CD14-positive monocyte (primary cell): ENCODE measurements around the gene PTTG1IP. TPM values are rescaled to one million over a fixed set of nuclear protein-coding genes. Genes with fewer than 3 reads are reported as not detected.

Source experiments
- DNase-seq, 3 donors: peaks; one replicate each; pipeline ENCODE4 v3.0.0-alpha.2; 2011 to 2022
- H2AFZ ChIP-seq: 2 replicates; pipeline ENCODE4 v1.6.0; 2012; ENCODE audit warnings: mild to moderate bottlenecking, low read depth, low read length, inconsistent platforms; ENCODE audit not compliant: insufficient read depth, poor library complexity, severe bottlenecking
- H3K27ac ChIP-seq, 2 donors: 1 replicate in 1 of 2; 2 replicates in 1 of 2; pipeline ENCODE4 v1.5.1; 2012 to 2013; ENCODE audit warnings: low read length in 2 of 2, control low read depth in 1 of 2, inconsistent platforms in 1 of 2, low read depth in 1 of 2, mild to moderate bottlenecking in 1 of 2
- H3K27me3 ChIP-seq, 2 donors: one replicate each; pipeline versions ENCODE4 v1.6.0 to v1.6.1; 2011 to 2013; ENCODE audit warnings: low read length in 2 of 2; ENCODE audit not compliant: control insufficient read depth in 2 of 2, insufficient read depth in 2 of 2
- H3K36me3 ChIP-seq, 2 donors: replicated peaks in 1 of 2; 1 replicate in 1 of 2; 2 replicates in 1 of 2; pipeline versions ENCODE4 v1.5.1 to v1.6.1; 2012 to 2013; ENCODE audit warnings: low read length in 2 of 2, control low read depth in 1 of 2, inconsistent platforms in 1 of 2, mild to moderate bottlenecking in 1 of 2; ENCODE audit not compliant: insufficient read depth in 2 of 2, control insufficient read depth in 1 of 2
- H3K4me1 ChIP-seq, 2 donors: 1 replicate in 1 of 2; 2 replicates in 1 of 2; pipeline versions ENCODE4 v1.5.1 to v1.6.1; 2012 to 2013; ENCODE audit warnings: low read length in 2 of 2, control low read depth in 1 of 2, inconsistent platforms in 1 of 2, mild to moderate bottlenecking in 1 of 2, moderate library complexity in 1 of 2; ENCODE audit not compliant: insufficient read depth in 2 of 2, control insufficient read depth in 1 of 2
- H3K4me2 ChIP-seq: replicated peaks from 2 replicates; pipeline ENCODE3; 2012; ENCODE audit warnings: low read length, moderate library complexity, mild to moderate bottlenecking; ENCODE audit not compliant: poor library complexity, severe bottlenecking; ENCODE audit errors: extremely low read depth
- H3K4me3 ChIP-seq, 3 experiments: fragments of 200-600 bp in 1 of 3; sonication (generic) in 1 of 3; replicated peaks in 1 of 3; 1 replicate in 2 of 3; 2 replicates in 1 of 3; pipeline ENCODE4 v1.5.1; 2011 to 2013; ENCODE audit warnings: low read length in 3 of 3, mild to moderate bottlenecking in 3 of 3, control low read depth in 2 of 3, low read depth in 2 of 3, inconsistent platforms in 1 of 3, moderate library complexity in 1 of 3
- H3K79me2 ChIP-seq: 2 replicates; pipeline ENCODE4 v1.6.0; 2012; ENCODE audit warnings: mild to moderate bottlenecking, control low read depth, inconsistent platforms, low read length, moderate library complexity; ENCODE audit not compliant: insufficient read depth
- H3K9ac ChIP-seq: 2 replicates; pipeline ENCODE4 v1.6.0; 2017; ENCODE audit warnings: low read length, mild to moderate bottlenecking; ENCODE audit not compliant: insufficient read depth, poor library complexity, severe bottlenecking
- H3K9me3 ChIP-seq, 2 donors: replicated peaks in 1 of 2; 1 replicate in 1 of 2; 2 replicates in 1 of 2; pipeline versions ENCODE4 v1.5.1 to v1.6.1; 2012 to 2013; ENCODE audit warnings: low read length in 2 of 2, control low read depth in 1 of 2; ENCODE audit not compliant: control insufficient read depth in 1 of 2, insufficient read depth in 1 of 2
- H4K20me1 ChIP-seq: 2 replicates; pipeline ENCODE4 v1.6.0; 2012; ENCODE audit warnings: mild to moderate bottlenecking, low read length, control low read depth, moderate library complexity; ENCODE audit not compliant: insufficient read depth
- H3K27ac Mint-ChIP-seq, 7 donors: one replicate each; pipeline ENCODE4 v1.8.0; 2020; ENCODE audit warnings: mild to moderate bottlenecking in 7 of 7, mixed read lengths in 7 of 7, moderate library complexity in 6 of 7, inconsistent platforms in 2 of 7
- H3K27me3 Mint-ChIP-seq, 3 donors: one replicate each; pipeline ENCODE4 v1.8.0; 2021 to 2022; ENCODE audit warnings: low read depth in 3 of 3, mild to moderate bottlenecking in 3 of 3, mixed read lengths in 3 of 3, moderate library complexity in 3 of 3, inconsistent platforms in 1 of 3
- H3K36me3 Mint-ChIP-seq, 2 donors: one replicate each; pipeline ENCODE4 v1.8.0; 2020; ENCODE audit warnings: mixed read lengths in 2 of 2, inconsistent platforms in 1 of 2, mild to moderate bottlenecking in 1 of 2
- H3K4me1 Mint-ChIP-seq: one replicate; pipeline ENCODE4 v1.8.0; 2020; ENCODE audit warnings: mild to moderate bottlenecking, mixed read lengths
- H3K4me3 Mint-ChIP-seq, 2 donors: one replicate each; pipeline ENCODE4 v1.8.0; 2020; ENCODE audit warnings: mild to moderate bottlenecking in 2 of 2, mixed read lengths in 2 of 2, moderate library complexity in 1 of 2
- H3K9me3 Mint-ChIP-seq, 7 donors: one replicate each; pipeline ENCODE4 v1.8.0; 2020 to 2022; ENCODE audit warnings: mixed read lengths in 7 of 7, mild to moderate bottlenecking in 6 of 7, moderate library complexity in 6 of 7, inconsistent platforms in 2 of 7
- WGBS: methylation state at CpG from one replicate; pipeline ENCODE4 v1.1.5; 2013; ENCODE audit warnings: missing lambda C conversion rate; ENCODE audit not compliant: insufficient coverage; 5-methylcytosine and 5-hydroxymethylcytosine counted together
- intact Hi-C, 2 donors: fragments of 100-400 bp; cut with micrococcal nuclease; formaldehyde crosslinking; loops; one replicate each; pipeline versions ENCODE4 v1.15.0 to v1.15.1; 2023
- polyA plus RNA-seq, 3 donors: library from polyadenylated mRNA; depleted of rRNA in 1 of 3; unstranded in 2 of 3; stranded (reverse) in 1 of 3; fragments of 300-500 nt in 2 of 3; fragments of >200 nt in 1 of 3; fragmentation: Illumina TruSeq in 2 of 3; gene quantifications; 1 replicate in 2 of 3; 2 replicates in 1 of 3; pipeline ENCODE4 v1.2.3, GENCODE V29; 2012 to 2021
- TF ChIP-seq, protein P1 (sequence below): fragments of 200-600 bp; IDR thresholded peaks from one replicate; pipeline ENCODE4 v1.8.0; 2022; ENCODE audit warnings: antibody characterized with exemption, mild to moderate bottlenecking

PTTG1IP gene
- polyA plus RNA-seq, 3 donors: 118 to 238 (median 206) TPM

DNA sequence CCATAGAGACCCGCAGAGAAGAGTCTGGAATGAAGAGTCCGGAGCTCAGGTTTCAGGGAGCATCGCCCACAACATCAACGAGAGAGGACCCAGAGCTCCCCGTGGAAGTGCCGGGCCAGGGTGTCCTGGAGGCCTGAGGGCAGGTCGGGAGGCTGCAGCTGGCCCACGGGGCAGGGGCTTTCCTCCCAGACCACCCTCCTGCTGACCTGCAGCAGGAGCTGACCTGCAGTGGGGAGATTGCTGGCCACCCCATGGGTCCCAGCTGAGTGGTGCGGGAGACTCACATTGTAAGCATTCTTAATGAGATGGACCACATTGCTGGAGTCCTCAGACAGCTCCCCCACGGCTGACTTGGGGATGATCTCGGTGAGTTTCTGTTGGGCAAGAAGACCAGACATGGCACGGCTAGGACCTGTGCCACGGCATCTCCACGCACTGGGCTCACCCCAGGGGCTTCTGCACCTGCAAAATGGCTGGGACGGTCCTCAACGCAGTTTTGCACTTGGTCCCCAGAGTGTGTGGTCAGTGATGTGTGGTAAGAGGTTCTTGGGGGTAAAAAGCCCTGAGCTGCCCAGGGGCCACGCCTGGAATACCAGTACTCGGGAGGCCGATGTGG is 21.3 kb upstream of the PTTG1IP start:
- Mint-ChIP-seq H3K27me3 (no peaks in the 10 kb centered on the region), H3K27ac (peak overlapping the region; percentile 15 to 83 (median 57)), H3K9me3 (peaks cover 0 to 2% (median 0%) of the 10 kb centered on the region in 7 donors), H3K4me3 (no peak overlapping the region), H3K36me3 (peaks cover 66 to 99% of the 10 kb centered on the region in 2 donors), H3K4me1 (peaks cover 23% of the 10 kb centered on the region)
- Histone ChIP-seq H3K4me1 (peaks cover 17 to 52% of the 10 kb centered on the region in 2 donors), H2AFZ (no peak overlapping the region), H3K4me3 (no peak overlapping the region), H3K36me3 (peaks cover 95 to 98% of the 10 kb centered on the region in 2 donors), H3K4me2 (no peak overlapping the region), H3K27me3 (no peaks in the 10 kb centered on the region), H3K79me2 (peaks cover 84% of the 10 kb centered on the region), H3K9me3 (no peaks in the 10 kb centered on the region), H3K27ac (peak overlapping the region; percentile 21 to 66), H3K9ac (no peak overlapping the region), H4K20me1 (peaks cover 99% of the 10 kb centered on the region)
- TF ChIP-seq, protein P1, sequence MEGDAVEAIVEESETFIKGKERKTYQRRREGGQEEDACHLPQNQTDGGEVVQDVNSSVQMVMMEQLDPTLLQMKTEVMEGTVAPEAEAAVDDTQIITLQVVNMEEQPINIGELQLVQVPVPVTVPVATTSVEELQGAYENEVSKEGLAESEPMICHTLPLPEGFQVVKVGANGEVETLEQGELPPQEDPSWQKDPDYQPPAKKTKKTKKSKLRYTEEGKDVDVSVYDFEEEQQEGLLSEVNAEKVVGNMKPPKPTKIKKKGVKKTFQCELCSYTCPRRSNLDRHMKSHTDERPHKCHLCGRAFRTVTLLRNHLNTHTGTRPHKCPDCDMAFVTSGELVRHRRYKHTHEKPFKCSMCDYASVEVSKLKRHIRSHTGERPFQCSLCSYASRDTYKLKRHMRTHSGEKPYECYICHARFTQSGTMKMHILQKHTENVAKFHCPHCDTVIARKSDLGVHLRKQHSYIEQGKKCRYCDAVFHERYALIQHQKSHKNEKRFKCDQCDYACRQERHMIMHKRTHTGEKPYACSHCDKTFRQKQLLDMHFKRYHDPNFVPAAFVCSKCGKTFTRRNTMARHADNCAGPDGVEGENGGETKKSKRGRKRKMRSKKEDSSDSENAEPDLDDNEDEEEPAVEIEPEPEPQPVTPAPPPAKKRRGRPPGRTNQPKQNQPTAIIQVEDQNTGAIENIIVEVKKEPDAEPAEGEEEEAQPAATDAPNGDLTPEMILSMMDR: no peak
- 95% methylated on average over 18 of the region's 19 CpGs for WGBS
- no peak for DNase-seq
- intact Hi-C loops: no loop called here

GRCh38 chr21:44893948-44894656 is 20.6 kb upstream of the PTTG1IP start:
- Histone ChIP-seq H3K36me3 (peaks cover 95 to 98% of the 10 kb centered on the region in 2 donors), H3K9ac (no peak overlapping the region), H4K20me1 (peaks cover 99% of the 10 kb centered on the region), H3K4me3 (no peak overlapping the region), H2AFZ (no peak overlapping the region), H3K27ac (peak overlapping the region; percentile 21 to 66), H3K4me2 (no peak overlapping the region), H3K27me3 (no peaks in the 10 kb centered on the region), H3K9me3 (no peaks in the 10 kb centered on the region), H3K79me2 (peaks cover 85% of the 10 kb centered on the region), H3K4me1 (peaks cover 17 to 45% of the 10 kb centered on the region in 2 donors)
- intact Hi-C loops: no loop called here
- Mint-ChIP-seq H3K4me1 (peaks cover 23% of the 10 kb centered on the region), H3K9me3 (peaks cover 0 to 2% (median 0%) of the 10 kb centered on the region in 7 donors), H3K27ac (peak overlapping the region; percentile 9 to 83 (median 65)), H3K27me3 (no peaks in the 10 kb centered on the region), H3K4me3 (no peak overlapping the region), H3K36me3 (peaks cover 63 to 98% of the 10 kb centered on the region in 2 donors)
- TF ChIP-seq, protein P1: no peak
- 93% methylated on average over 13 of the region's 15 CpGs for WGBS
- DNase-seq: no peak
